OCI-LY7 (cell line): Measurements from ENCODE around the gene NPY5R. TPM values are rescaled to one million over a fixed set of nuclear protein-coding genes. Genes with fewer than 3 reads are reported as not detected.

Experiments
- BruUV-seq: library from RNA; stranded (reverse); fragments of 400-500 nt; replicated peaks from 2 replicates; lab custom pipeline; 2021; lab: Mats Ljungman, UMichigan
- CTCF ChIA-PET: fragments of 300-600 bp; sonication (Branson Sonifier 250); formaldehyde crosslinking; loops from one replicate; lab custom pipeline; 2022; ENCODE audit warnings: antibody characterized with exemption; ENCODE audit not compliant: unreplicated experiment; lab: Charles Lee
- POLR2A ChIA-PET: fragments of 300-600 bp; sonication (Branson Sonifier 250); formaldehyde crosslinking; loops from one replicate; lab custom pipeline; 2022; ENCODE audit warnings: antibody characterized with exemption; lab: Charles Lee
- DNase-seq: peaks from one replicate; pipeline ENCODE4 v3.0.0-alpha.2; 2015; ENCODE audit warnings: low spot score
- H2AFZ ChIP-seq: fragments of 200-600 bp; sonication (generic), shearing (Covaris generic); 2 replicates; pipeline ENCODE4 v1.6.1; 2014; ENCODE audit warnings: mild to moderate bottlenecking, antibody characterized with exemption, low read length, moderate library complexity
- H3K27ac ChIP-seq: fragments of 200-600 bp; sonication (generic); 2 replicates; pipeline ENCODE4 v1.5.1; 2014; ENCODE audit warnings: mixed run types, low read depth, mild to moderate bottlenecking, moderate library complexity, low read length, inconsistent platforms; ENCODE audit not compliant: poor library complexity, severe bottlenecking
- H3K36me3 ChIP-seq: fragments of 200-600 bp; sonication (generic); 2 replicates; pipeline ENCODE4 v1.6.1; 2014; ENCODE audit warnings: mild to moderate bottlenecking, antibody characterized with exemption, low read length, moderate library complexity, mixed read lengths; ENCODE audit not compliant: insufficient read depth
- H3K4me1 ChIP-seq: fragments of 200-600 bp; sonication (generic); 2 replicates; pipeline ENCODE4 v1.5.1; 2014; ENCODE audit warnings: mild to moderate bottlenecking, low read length; ENCODE audit not compliant: insufficient read depth, poor library complexity, severe bottlenecking
- H3K4me2 ChIP-seq: fragments of 200-600 bp; sonication (generic); 2 replicates; pipeline ENCODE4 v1.6.1; 2014; ENCODE audit warnings: mild to moderate bottlenecking, low read length
- H3K4me3 ChIP-seq: fragments of 200-600 bp; sonication (generic); 2 replicates; pipeline ENCODE4 v1.5.1; 2014; ENCODE audit warnings: mild to moderate bottlenecking, low read depth, low read length; ENCODE audit not compliant: poor library complexity, severe bottlenecking
- H3K79me2 ChIP-seq: fragments of 200-600 bp; sonication (generic); 2 replicates; pipeline ENCODE4 v1.6.1; 2016; ENCODE audit warnings: low read depth, mild to moderate bottlenecking, low read length, moderate library complexity, mixed read lengths; ENCODE audit not compliant: insufficient read depth
- H3K9me2 ChIP-seq: fragments of 200-600 bp; sonication (generic); 2 replicates; pipeline ENCODE4 v1.6.1; 2016; ENCODE audit warnings: mild to moderate bottlenecking, low read length, mixed read lengths; ENCODE audit not compliant: insufficient read depth
- H3K9me3 ChIP-seq: fragments of 200-600 bp; sonication (generic); 2 replicates; pipeline ENCODE4 v1.6.1; 2014; ENCODE audit warnings: mild to moderate bottlenecking, mixed run types, low read length, mixed read lengths
- H4K20me1 ChIP-seq: fragments of 200-600 bp; sonication (generic); 2 replicates; pipeline ENCODE4 v1.6.1; 2014; ENCODE audit warnings: mild to moderate bottlenecking, antibody characterized with exemption, low read length, moderate library complexity, mixed read lengths; ENCODE audit not compliant: insufficient read depth
- CTCF ChIP-seq: fragments of 200-600 bp; sonication (generic); conservative IDR thresholded peaks from 2 replicates; pipeline ENCODE4 v1.5.1; 2014; ENCODE audit warnings: mild to moderate bottlenecking, antibody characterized with exemption, low read length, moderate library complexity, mixed read lengths
- EZH2phosphoT487 ChIP-seq: fragments of 200-600 bp; sonication (generic); IDR thresholded peaks from 2 replicates; pipeline ENCODE4 v1.6.1; 2018; ENCODE audit warnings: low read depth, borderline replicate concordance, mild to moderate bottlenecking, mixed run types, antibody characterized with exemption, low read length, moderate library complexity, mixed read lengths
- intact Hi-C: fragments of 100-400 bp; cut with micrococcal nuclease; formaldehyde crosslinking; loops from one replicate; pipeline ENCODE4 v1.10.0; 2022; ENCODE audit not compliant: unreplicated experiment
- total RNA-seq, 2 experiments: library from RNA; depleted of rRNA in 1 of 2; stranded (reverse); fragments of >200 nt in 1 of 2; shearing (Covaris generic) in 1 of 2; gene quantifications; 2 replicates each; pipeline ENCODE4 v1.2.3, GENCODE V29; 2014 to 2022

The NPY5R gene
- total RNA-seq, 2 experiments from 2014 or later: not detected

GRCh38 chr4:163372029-163372428 lies 28.3 kb downstream of the NPY5R start:
- H4K20me1 ChIP-seq: no peaks in the 10 kb centered on the region
- TF ChIP-seq EZH2phosphoT487 (no peak), CTCF (no peak)
- no peaks in the 10 kb centered on the region for H3K9me2 ChIP-seq
- ChIA-PET CTCF (no interaction called here), POLR2A (interaction anchor here (0.9 kb wide), 1 partner anchor 8 kb away, joined by 3 read pairs; no protein-coding TSS in a partner anchor)
- H3K4me3 ChIP-seq: no peak overlapping the region
- H3K27ac ChIP-seq: no peak overlapping the region
- intact Hi-C loops: loop anchor here (10.0 kb wide), 1 partner anchor 173 kb away; no protein-coding TSS in a partner anchor
- no peaks in the 10 kb centered on the region for H3K9me3 ChIP-seq
- H3K4me2 ChIP-seq: no peak overlapping the region
- no peaks in the 10 kb centered on the region for H3K36me3 ChIP-seq
- H2AFZ ChIP-seq: no peak overlapping the region
- no TSS peak for BruUV-seq
- H3K79me2 ChIP-seq: no peaks in the 10 kb centered on the region
- no peaks in the 10 kb centered on the region for H3K4me1 ChIP-seq
- no peak for DNase-seq

DNA sequence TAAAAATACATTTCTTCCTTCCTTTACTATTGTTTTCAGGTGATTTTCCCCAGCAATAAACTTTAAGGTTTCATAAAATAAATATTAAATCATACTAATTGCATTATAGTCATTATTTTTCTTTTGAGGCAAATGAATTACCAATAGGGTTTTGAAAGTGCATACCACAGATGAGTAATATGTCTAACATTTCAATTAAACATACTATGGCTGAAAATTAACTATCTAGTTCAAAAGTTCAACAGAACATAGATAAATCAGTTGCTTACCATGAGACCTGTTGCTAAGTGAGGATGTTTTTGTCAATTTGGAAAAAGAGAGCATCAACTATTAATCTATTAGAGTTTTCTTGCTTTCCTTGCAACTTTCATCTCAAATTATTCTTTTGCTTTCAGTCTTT lies 35.0 kb downstream of the NPY5R start:
- intact Hi-C loops: loop anchor here (10.0 kb wide), 1 partner anchor 166 kb away; no protein-coding TSS in a partner anchor
- Histone ChIP-seq H3K79me2 (no peaks in the 10 kb centered on the region), H3K4me2 (no peak overlapping the region), H4K20me1 (no peaks in the 10 kb centered on the region), H3K4me1 (no peaks in the 10 kb centered on the region), H3K9me2 (no peaks in the 10 kb centered on the region), H3K9me3 (no peaks in the 10 kb centered on the region), H2AFZ (no peak overlapping the region), H3K36me3 (no peaks in the 10 kb centered on the region), H3K4me3 (no peak overlapping the region), H3K27ac (no peak overlapping the region)
- ChIA-PET CTCF (no interaction called here), POLR2A (no interaction called here)
- no TSS peak for BruUV-seq
- DNase-seq: no peak
- TF ChIP-seq EZH2phosphoT487 (no peak), CTCF (no peak)

GRCh38 chr4:163380703-163381102 lies 37.0 kb downstream of the NPY5R start:
- no peaks in the 10 kb centered on the region for H3K9me2 ChIP-seq
- H3K79me2 ChIP-seq: no peaks in the 10 kb centered on the region
- no peak overlapping the region for H3K4me3 ChIP-seq
- no peak overlapping the region for H3K4me2 ChIP-seq
- intact Hi-C loops: no loop called here
- no peaks in the 10 kb centered on the region for H3K9me3 ChIP-seq
- DNase-seq: no peak
- no peak overlapping the region for H3K27ac ChIP-seq
- H2AFZ ChIP-seq: no peak overlapping the region
- ChIA-PET CTCF (no interaction called here), POLR2A (interaction anchor here (0.9 kb wide), 1 partner anchor 9 kb away, joined by 3 read pairs; no protein-coding TSS in a partner anchor)
- no peaks in the 10 kb centered on the region for H3K4me1 ChIP-seq
- BruUV-seq: no TSS peak
- TF ChIP-seq EZH2phosphoT487: no peak
- no peak for TF ChIP-seq CTCF
- H3K36me3 ChIP-seq: no peaks in the 10 kb centered on the region
- H4K20me1 ChIP-seq: no peaks in the 10 kb centered on the region
